Large intestine (tissue), 12 donors: ENCODE data around the gene NRBF2. TPM values are rescaled to one million over a fixed set of nuclear protein-coding genes. Genes with fewer than 3 reads are reported as not detected.
"Not testable (repeated sequence)": the region's sequence is repeated elsewhere in the genome, so short reads cannot be mapped to it uniquely, and the experiment has no call there.

Source experiments
- DNase-seq, 2 donors: peaks; one replicate each; pipeline versions ENCODE4 v3.0.0 to v3.0.0-alpha.2; 2013
- H3K27ac ChIP-seq: one replicate; pipeline ENCODE4 v1.5.1; 2013; ENCODE audit warnings: low read length
- H3K27me3 ChIP-seq: 2 replicates; pipeline ENCODE4 v1.6.1; 2013; ENCODE audit warnings: low read length; ENCODE audit not compliant: control insufficient read depth, insufficient read depth
- H3K36me3 ChIP-seq: 2 replicates; pipeline ENCODE4 v1.6.1; 2013; ENCODE audit warnings: low read length; ENCODE audit not compliant: control insufficient read depth, insufficient read depth
- H3K4me1 ChIP-seq: one replicate; pipeline ENCODE4 v1.6.1; 2013; ENCODE audit warnings: low read length; ENCODE audit not compliant: control insufficient read depth, insufficient read depth
- H3K4me3 ChIP-seq: one replicate; pipeline ENCODE4 v1.5.1; 2013; ENCODE audit warnings: low read length
- H3K9me3 ChIP-seq: one replicate; pipeline ENCODE4 v1.6.1; 2013; ENCODE audit warnings: mild to moderate bottlenecking, low read depth, low read length, moderate library complexity; ENCODE audit not compliant: control insufficient read depth
- WGBS: methylation state at CpG from one replicate; pipeline ENCODE4 v1.1.5; 2013; ENCODE audit warnings: low lambda C conversion rate; ENCODE audit not compliant: insufficient coverage; 5-methylcytosine and 5-hydroxymethylcytosine counted together
- long read RNA-seq, 11 donors: transcript quantifications; one replicate each; lab custom pipeline, GENCODE V29; 2026
- polyA plus RNA-seq: library from polyadenylated mRNA; unstranded; fragments of 120-200 nt; gene quantifications from one replicate; pipeline ENCODE4 v1.2.1, GENCODE V29; 2013

NRBF2 gene
- polyA plus RNA-seq: 37.9 TPM
- long read RNA-seq, donor 1, transcript NRBF2-201 (4 exons, 1,853 nt): major isoform, 12 of 18 reads
- long read RNA-seq, donor 1, partial matches to known transcripts: 6 of 18 reads
- long read RNA-seq, donor 1, other reads (novel, unspliced or antisense): 0 of 18 reads
- long read RNA-seq, donor 2, transcript NRBF2-201 (4 exons, 1,853 nt): major isoform, 26 of 26 reads
- long read RNA-seq, donor 2, partial matches to known transcripts: 0 of 26 reads
- long read RNA-seq, donor 2, other reads (novel, unspliced or antisense): 0 of 26 reads
- long read RNA-seq, donor 3: 0 reads
- long read RNA-seq, donor 4, partial matches to known transcripts: 0 of 1 reads
- long read RNA-seq, donor 4, other reads (novel, unspliced or antisense): 0 of 1 reads
- long read RNA-seq, donor 5, transcript NRBF2-201 (4 exons, 1,853 nt): major isoform, 13 of 14 reads
- long read RNA-seq, donor 5, partial matches to known transcripts: 0 of 14 reads
- long read RNA-seq, donor 5, other reads (novel, unspliced or antisense): 0 of 14 reads
- long read RNA-seq, donor 6, transcript NRBF2-201 (4 exons, 1,853 nt): major isoform, 35 of 49 reads
- long read RNA-seq, donor 6, partial matches to known transcripts: 14 of 49 reads
- long read RNA-seq, donor 6, other reads (novel, unspliced or antisense): 0 of 49 reads
- long read RNA-seq, donor 7, transcript NRBF2-201 (4 exons, 1,853 nt): major isoform, 8 of 8 reads
- long read RNA-seq, donor 7, partial matches to known transcripts: 0 of 8 reads
- long read RNA-seq, donor 7, other reads (novel, unspliced or antisense): 0 of 8 reads
- long read RNA-seq, donor 8, transcript NRBF2-201 (4 exons, 1,853 nt): major isoform, 45 of 55 reads
- long read RNA-seq, donor 8, partial matches to known transcripts: 10 of 55 reads
- long read RNA-seq, donor 8, other reads (novel, unspliced or antisense): 0 of 55 reads
- long read RNA-seq, donor 9, transcript NRBF2-201 (4 exons, 1,853 nt): major isoform, 35 of 36 reads
- long read RNA-seq, donor 9, partial matches to known transcripts: 0 of 36 reads
- long read RNA-seq, donor 9, other reads (novel, unspliced or antisense): 0 of 36 reads
- long read RNA-seq, donor 10, transcript NRBF2-201 (4 exons, 1,853 nt): major isoform, 33 of 33 reads
- long read RNA-seq, donor 10, partial matches to known transcripts: 0 of 33 reads
- long read RNA-seq, donor 10, other reads (novel, unspliced or antisense): 0 of 33 reads
- long read RNA-seq, donor 11, transcript NRBF2-201 (4 exons, 1,853 nt): major isoform, 18 of 18 reads
- long read RNA-seq, donor 11, partial matches to known transcripts: 0 of 18 reads
- long read RNA-seq, donor 11, other reads (novel, unspliced or antisense): 0 of 18 reads

- H3K27ac ChIP-seq: peak within 1 kb of the TSS; percentile 98
- peak within 1 kb of the TSS; percentile 91 for H3K4me3 ChIP-seq
- DNase-seq: peak; percentile 99
- H3K36me3 ChIP-seq: no peaks in the 10 kb centered on the region
- H3K9me3 ChIP-seq: peaks cover 4% of the 10 kb centered on the region
- H3K4me1 ChIP-seq: peaks cover 13% of the 10 kb centered on the region
- WGBS: no CpG with 5 or more reads among the region's 55 CpGs
- H3K27me3 ChIP-seq: no peaks in the 10 kb centered on the region
These were observed at the start of gene NRBF2 for GRCh38 chr10:63133056-63133820. Gene NRBF2, plus strand, starts transcription at chr10:63133328. Its CDS starts 143 bp downstream, at chr10:63133471.

- H3K4me1 ChIP-seq, H3K27me3 ChIP-seq, H3K9me3 ChIP-seq, H3K36me3 ChIP-seq, H3K4me3 ChIP-seq, H3K27ac ChIP-seq, DNase-seq: not testable (repeated sequence)
- no CpG with 5 or more reads among the region's 14 CpGs for WGBS
These were observed 49.7 kb upstream of the NRBF2 start for GRCh38 chr10:63083406-63083805.

GRCh38 chr10:63083904-63084689 lies 49.0 kb upstream of the NRBF2 start:
- Histone ChIP-seq H3K9me3 (no peaks in the 10 kb centered on the region), H3K4me1 (no peaks in the 10 kb centered on the region), H3K27ac (no peak overlapping the region), H3K4me3 (no peak overlapping the region), H3K27me3 (no peaks in the 10 kb centered on the region), H3K36me3 (no peaks in the 10 kb centered on the region)
- peak; percentile 33 to 38 for DNase-seq
- no CpG with 5 or more reads among the region's 7 CpGs for WGBS

- no peaks in the 10 kb centered on the region for H3K4me1 ChIP-seq
- no peaks in the 10 kb centered on the region for H3K9me3 ChIP-seq
- H3K36me3 ChIP-seq: no peaks in the 10 kb centered on the region
- H3K27me3 ChIP-seq: no peaks in the 10 kb centered on the region
- no CpG with 5 or more reads among the region's 4 CpGs for WGBS
- H3K27ac ChIP-seq: no peak overlapping the region
- no peak for DNase-seq
- H3K4me3 ChIP-seq: no peak overlapping the region
These were observed 48.3 kb upstream of the NRBF2 start for GRCh38 chr10:63084690-63085382.

- Histone ChIP-seq H3K4me1 (no peaks in the 10 kb centered on the region), H3K36me3 (no peaks in the 10 kb centered on the region), H3K4me3 (no peak overlapping the region), H3K27me3 (no peaks in the 10 kb centered on the region), H3K9me3 (no peaks in the 10 kb centered on the region), H3K27ac (no peak overlapping the region)
- no peak for DNase-seq
- no CpG with 5 or more reads among the region's 2 CpGs for WGBS
These were observed 39.9 kb upstream of the NRBF2 start for GRCh38 chr10:63093227-63093626.

- Histone ChIP-seq H3K4me1 (no peaks in the 10 kb centered on the region), H3K27me3 (no peaks in the 10 kb centered on the region), H3K4me3 (no peak overlapping the region), H3K36me3 (no peaks in the 10 kb centered on the region), H3K9me3 (no peaks in the 10 kb centered on the region), H3K27ac (no peak overlapping the region)
- no CpG with 5 or more reads among the region's 2 CpGs for WGBS
- DNase-seq: no peak
These were observed 38.7 kb upstream of the NRBF2 start for GRCh38 chr10:63094405-63094804.

- no CpG with 5 or more reads among the region's 1 CpG for WGBS
- Histone ChIP-seq H3K4me3 (no peak overlapping the region), H3K27me3 (no peaks in the 10 kb centered on the region), H3K27ac (no peak overlapping the region), H3K4me1 (no peaks in the 10 kb centered on the region), H3K9me3 (no peaks in the 10 kb centered on the region), H3K36me3 (no peaks in the 10 kb centered on the region)
- no peak for DNase-seq
These were observed 38.2 kb upstream of the NRBF2 start for GRCh38 chr10:63094881-63095280.

- Histone ChIP-seq H3K4me3 (no peak overlapping the region), H3K36me3 (no peaks in the 10 kb centered on the region)
These were observed 33.4 kb upstream of the NRBF2 start for GRCh38 chr10:63099734-63100133.

GRCh38 chr10:63101091-63101490 lies 32.0 kb upstream of the NRBF2 start:
- 98% methylated on average over 5 of the region's 10 CpGs for WGBS
- DNase-seq, H3K27ac ChIP-seq, H3K36me3 ChIP-seq, H3K4me3 ChIP-seq, H3K9me3 ChIP-seq, H3K27me3 ChIP-seq, H3K4me1 ChIP-seq: not testable (repeated sequence)

More at GRCh38 chr10:63099734-63100133, 33.4 kb upstream of the NRBF2 start:
- no peak for DNase-seq
- no peaks in the 10 kb centered on the region for H3K4me1 ChIP-seq
- no peak overlapping the region for H3K27ac ChIP-seq
- H3K9me3 ChIP-seq: no peaks in the 10 kb centered on the region
- H3K27me3 ChIP-seq: no peaks in the 10 kb centered on the region
